ENCODE data around the gene PLIN5.

Gene PLIN5

GRCh38 chr19:4521888-4522242 lies 13.2 kb downstream of the PLIN5 start:
- no peak for DNase-seq (ENCODE audit: low spot score)

- no peak for DNase-seq (ENCODE audit: low spot score)
These were observed 13.7 kb downstream of the PLIN5 start for GRCh38 chr19:4521170-4521887.

DNA sequence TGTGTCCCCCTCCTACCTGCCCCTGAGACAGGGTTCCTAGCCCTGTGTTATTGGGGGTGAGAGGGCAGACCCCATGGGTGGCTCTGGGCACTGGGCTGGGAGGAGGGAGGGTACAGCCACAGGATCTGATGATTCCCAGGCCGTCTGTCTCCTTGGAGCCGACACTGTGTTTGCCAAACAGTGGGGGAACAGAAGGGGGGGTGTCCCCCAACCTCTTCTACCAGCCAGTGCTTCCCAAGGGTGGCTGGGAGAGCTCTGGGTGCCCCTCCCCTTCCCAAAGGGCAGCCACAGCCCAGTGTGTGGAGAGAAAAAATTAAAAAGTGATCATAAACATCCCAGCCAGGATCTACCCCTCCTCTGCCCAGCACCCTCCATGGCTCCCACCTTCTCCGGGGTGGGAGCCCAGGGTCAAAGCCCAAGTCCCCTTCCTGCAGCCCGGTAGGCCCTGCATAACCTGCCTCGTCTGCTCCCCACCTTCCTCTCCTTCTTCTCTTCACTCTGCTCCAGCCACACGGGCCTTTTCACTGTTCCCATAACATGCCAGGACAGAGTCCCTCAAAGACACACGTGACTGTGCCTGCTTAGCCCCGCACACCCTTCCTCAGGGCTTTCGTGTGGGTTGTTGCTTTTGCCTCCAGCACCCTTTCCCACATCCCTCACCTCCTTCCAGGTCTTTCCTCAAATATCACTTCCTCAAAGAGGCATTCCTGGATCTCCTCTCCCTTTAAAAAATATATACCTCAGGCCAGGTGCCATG lies 15.3 kb downstream of the PLIN5 start:
- DNase-seq (ENCODE audit: low spot score), result no peak

DNA sequence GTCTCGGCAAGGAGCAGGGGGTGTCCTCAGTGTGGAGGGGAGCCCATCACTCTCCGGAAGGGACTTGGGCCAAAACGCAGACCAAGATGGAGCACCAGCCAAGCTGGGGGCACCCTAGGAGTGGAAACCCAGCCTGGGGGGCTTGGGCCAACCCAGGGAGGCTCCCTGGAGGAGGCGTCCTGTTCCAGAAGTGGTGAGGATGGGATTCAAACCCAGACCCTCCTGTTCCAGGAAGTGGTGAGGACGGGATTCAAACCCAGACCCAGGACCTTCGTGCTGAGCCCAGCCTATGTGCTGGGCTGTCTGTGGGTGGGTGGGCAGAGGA lies 15.9 kb downstream of the PLIN5 start:
- DNase-seq (ENCODE audit: low spot score), result no peak

- DNase-seq (ENCODE audit: low spot score), result peak; percentile 56
These were observed 16.5 kb downstream of the PLIN5 start, which contains the start of gene PLIN4 for GRCh38 chr19:4518345-4519171. Gene PLIN4, minus strand, starts transcription at chr19:4518486. Its CDS starts 214 bp downstream, at chr19:4518272.

DNA sequence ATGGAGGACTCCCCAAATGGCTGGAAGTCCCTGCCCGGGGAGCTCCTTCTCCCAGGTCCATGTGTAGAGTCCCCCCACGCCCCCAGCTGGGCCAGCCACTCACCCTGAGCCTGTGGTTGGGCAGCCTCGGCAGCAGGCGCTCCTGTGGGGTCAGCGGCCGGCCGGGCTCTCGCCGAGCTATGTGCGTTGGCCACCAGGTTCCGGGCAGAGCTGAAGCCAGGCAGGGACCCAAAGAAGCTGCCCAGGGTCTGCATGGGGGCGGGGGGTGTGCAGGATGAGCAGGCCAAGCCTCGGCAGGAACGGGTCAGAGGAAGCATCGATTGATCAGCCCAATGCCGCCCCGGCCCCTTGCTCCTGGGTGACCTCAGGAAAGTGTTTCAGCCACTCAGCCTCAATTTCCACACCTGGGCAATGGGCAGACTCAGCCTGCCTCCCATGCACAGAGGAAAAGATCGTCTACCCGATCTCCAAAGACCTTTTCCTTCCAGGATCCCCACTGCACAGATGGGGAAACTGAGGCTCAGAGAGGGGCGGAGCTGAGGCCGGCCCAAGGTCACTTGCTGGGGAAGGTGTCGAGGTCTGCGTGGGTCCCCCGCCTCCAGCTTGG lies 17.5 kb downstream of the PLIN5 start:
- no peak for DNase-seq (ENCODE audit: low spot score)

DNA sequence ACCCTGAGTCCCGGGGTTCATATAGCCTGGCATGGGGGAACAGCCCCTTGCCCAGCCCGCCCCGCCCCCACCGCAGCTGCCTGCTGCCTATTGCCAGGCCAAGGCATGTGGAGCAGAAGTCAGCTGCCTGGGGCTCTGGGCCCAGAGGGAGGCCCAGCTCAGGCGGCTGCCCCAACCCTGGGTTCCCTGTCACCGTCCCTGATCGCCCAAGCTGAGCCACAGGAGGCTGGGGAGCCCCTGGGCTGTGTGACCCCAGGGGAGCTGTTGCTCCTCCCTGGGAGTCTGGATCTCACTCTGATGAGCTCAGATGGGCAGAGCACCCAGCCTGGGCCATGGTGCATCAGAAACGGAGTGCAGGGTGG lies 18.1 kb downstream of the PLIN5 start:
- DNase-seq (ENCODE audit: low spot score), result no peak

GRCh38 chr19:4516199-4516938 lies 18.7 kb downstream of the PLIN5 start:
- no peak for DNase-seq (ENCODE audit: low spot score)

DNA sequence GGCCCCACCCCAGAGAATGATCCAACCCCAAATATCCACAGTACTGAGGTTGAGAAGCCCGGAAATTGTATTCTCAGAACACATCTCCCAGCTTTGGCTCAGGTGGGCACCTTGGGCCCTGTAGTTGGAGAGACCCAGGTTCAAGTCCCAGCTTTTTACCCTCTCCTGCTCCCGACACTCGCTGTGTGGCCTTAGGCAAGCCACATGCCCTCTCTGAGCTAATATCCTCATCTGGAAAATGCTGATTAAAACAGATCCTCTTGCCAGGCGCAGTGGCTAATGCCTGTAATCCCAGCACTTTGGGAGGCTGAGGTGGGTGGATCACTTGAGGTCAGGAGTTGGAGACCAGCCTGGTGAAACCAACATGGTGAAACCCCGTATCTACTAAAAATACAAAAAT lies 19.3 kb downstream of the PLIN5 start:
- DNase-seq (ENCODE audit: low spot score), result no peak

DNA sequence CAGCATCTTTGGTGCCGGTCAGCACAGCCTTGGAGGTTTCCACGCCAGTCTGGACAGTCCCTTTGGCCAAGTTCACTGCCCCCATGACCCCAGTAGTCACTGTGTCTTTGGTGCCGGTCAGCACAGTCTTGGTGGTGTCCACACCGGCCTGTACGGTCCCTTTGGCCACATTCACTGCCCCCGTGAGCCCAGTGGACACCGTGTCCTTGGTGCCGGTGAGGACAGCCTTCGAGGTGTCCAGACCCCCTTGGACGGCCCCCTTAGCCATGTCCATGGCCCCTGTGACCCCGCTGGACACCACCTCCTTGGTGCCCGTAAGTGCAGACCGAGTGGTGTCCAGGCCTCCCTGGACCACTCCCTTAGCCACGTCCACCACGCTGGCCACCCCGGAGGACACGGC lies 21.8 kb downstream of the PLIN5 start:
- no peak for DNase-seq (ENCODE audit: low spot score)

GRCh38 chr19:4512070-4512469 lies 23.0 kb downstream of the PLIN5 start:
- no peak for DNase-seq (ENCODE audit: low spot score)

GRCh38 chr19:4511300-4512054 lies 23.5 kb downstream of the PLIN5 start:
- DNase-seq (ENCODE audit: low spot score), result no peak

GRCh38 chr19:4510435-4511255 lies 24.4 kb downstream of the PLIN5 start:
- DNase-seq (ENCODE audit: low spot score), result no peak

GRCh38 chr19:4508698-4509097 lies 26.3 kb downstream of the PLIN5 start:
- no peak for DNase-seq (ENCODE audit: low spot score)

- no peak for DNase-seq (ENCODE audit: low spot score)
These were observed 27.2 kb downstream of the PLIN5 start for GRCh38 chr19:4507804-4508203.

- no peak for DNase-seq (ENCODE audit: low spot score)
These were observed 27.9 kb downstream of the PLIN5 start for GRCh38 chr19:4507150-4507452.

- peak; percentile 83 for DNase-seq (ENCODE audit: low spot score)
These were observed 28.4 kb downstream of the PLIN5 start for GRCh38 chr19:4506449-4507149.

DNA sequence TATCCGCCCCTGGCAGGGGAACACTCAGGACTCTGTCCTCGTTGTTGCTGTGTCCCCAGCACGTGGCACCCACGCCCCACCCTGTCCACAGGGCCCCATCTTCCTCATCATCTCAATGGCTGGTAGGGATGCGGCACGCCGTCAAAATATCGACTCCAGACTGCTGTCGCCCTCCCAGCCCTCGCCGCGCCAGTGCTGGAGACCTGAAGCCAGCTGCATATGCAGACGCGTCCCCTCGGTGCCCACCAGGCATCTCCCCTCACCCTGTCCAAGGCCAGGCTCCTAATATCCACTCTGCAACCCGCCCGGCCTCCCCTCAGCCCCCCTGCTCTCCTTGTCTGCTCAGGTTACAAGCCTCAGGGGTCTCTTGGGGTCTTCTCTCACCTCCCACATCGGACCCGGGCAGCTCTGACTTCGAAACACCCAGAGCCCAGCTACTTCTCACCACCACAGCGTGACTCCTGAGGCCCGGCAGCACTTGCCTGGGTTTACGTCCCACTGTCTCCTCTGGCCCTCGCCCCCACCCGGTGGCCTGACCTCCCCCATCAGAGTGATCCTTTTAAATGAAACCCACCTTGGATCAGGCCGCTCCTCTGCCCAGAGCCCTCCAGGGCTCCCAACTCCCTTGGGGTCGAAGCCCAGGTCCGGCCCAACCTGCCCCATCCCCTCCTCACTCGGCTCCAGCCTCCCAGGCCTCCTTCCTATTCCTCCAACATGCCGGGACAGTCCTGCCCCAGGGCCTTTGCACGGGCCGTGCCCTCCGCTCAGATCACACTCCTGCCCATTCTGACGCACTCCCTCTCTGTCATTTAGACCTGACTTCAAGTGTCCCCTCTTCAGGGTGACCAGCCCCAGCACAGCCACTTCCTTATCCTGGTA lies 29.2 kb downstream of the PLIN5 start:
- DNase-seq (ENCODE audit: low spot score), result no peak

All from AG08396 (cell line).